ENCODE data around the gene PRDX2.

GRCh38 chr19:12778017-12778904, 23.3 kb downstream of the PRDX2 start:
- TF ChIP-seq MAFK (IDR thresholded peaks at IDR 0.05; ENCODE audit: low read depth, low read length): no peak
- TF ChIP-seq, protein P1, sequence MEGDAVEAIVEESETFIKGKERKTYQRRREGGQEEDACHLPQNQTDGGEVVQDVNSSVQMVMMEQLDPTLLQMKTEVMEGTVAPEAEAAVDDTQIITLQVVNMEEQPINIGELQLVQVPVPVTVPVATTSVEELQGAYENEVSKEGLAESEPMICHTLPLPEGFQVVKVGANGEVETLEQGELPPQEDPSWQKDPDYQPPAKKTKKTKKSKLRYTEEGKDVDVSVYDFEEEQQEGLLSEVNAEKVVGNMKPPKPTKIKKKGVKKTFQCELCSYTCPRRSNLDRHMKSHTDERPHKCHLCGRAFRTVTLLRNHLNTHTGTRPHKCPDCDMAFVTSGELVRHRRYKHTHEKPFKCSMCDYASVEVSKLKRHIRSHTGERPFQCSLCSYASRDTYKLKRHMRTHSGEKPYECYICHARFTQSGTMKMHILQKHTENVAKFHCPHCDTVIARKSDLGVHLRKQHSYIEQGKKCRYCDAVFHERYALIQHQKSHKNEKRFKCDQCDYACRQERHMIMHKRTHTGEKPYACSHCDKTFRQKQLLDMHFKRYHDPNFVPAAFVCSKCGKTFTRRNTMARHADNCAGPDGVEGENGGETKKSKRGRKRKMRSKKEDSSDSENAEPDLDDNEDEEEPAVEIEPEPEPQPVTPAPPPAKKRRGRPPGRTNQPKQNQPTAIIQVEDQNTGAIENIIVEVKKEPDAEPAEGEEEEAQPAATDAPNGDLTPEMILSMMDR (conservative IDR thresholded peaks at IDR 0.05; ENCODE audit: low read depth, low read length): no peak
- TF ChIP-seq POLR2A (IDR thresholded peaks at IDR 0.05; ENCODE audit: low read depth, low read length): peak; percentile 72
- TF ChIP-seq NFE2L2 (IDR thresholded peaks at IDR 0.05; ENCODE audit: low read depth, low read length): peak; percentile 2; the same call in 1 of the 2 replicates
- TF ChIP-seq RCOR1 (IDR thresholded peaks at IDR 0.05; ENCODE audit: insufficient replicate concordance, low read length): no peak
